ENCODE results near the gene SECISBP2L.
A peak's percentile ranks its signal among the peaks of the same experiment; 100 is the strongest.

Gene SECISBP2L

GRCh38 chr15:49055630-49056029, 9.4 kb upstream of the SECISBP2L start:
- no peak for DNase-seq

- DNase-seq = no peak
Observed at GRCh38 chr15:49052662-49053061, 6.4 kb upstream of the SECISBP2L start.

GRCh38 chr15:49047456-49047855, 1.2 kb upstream of the SECISBP2L start:
- DNase-seq = no peak

GRCh38 chr15:49045751-49046219, 461 bp downstream of the SECISBP2L start:
- peak; percentile 59 for DNase-seq

- DNase-seq = peak; percentile 15
Observed at GRCh38 chr15:49044766-49045606, 1.3 kb downstream of the SECISBP2L start.

GRCh38 chr15:49044002-49044401, 2.2 kb downstream of the SECISBP2L start:
- no peak for DNase-seq

GRCh38 chr15:49042165-49042564, 4.1 kb downstream of the SECISBP2L start:
- no peak for DNase-seq

GRCh38 chr15:49041426-49041825, 4.8 kb downstream of the SECISBP2L start:
- no peak for DNase-seq

- no peak for DNase-seq
Observed at GRCh38 chr15:49040151-49040550, 6.1 kb downstream of the SECISBP2L start.

- no peak for DNase-seq
Observed at GRCh38 chr15:49038382-49038781, 7.9 kb downstream of the SECISBP2L start.

- no peak for DNase-seq
Observed at GRCh38 chr15:49037546-49037940, 8.7 kb downstream of the SECISBP2L start.

GRCh38 chr15:49036650-49037545, 9.3 kb downstream of the SECISBP2L start:
- peak; percentile 61 for DNase-seq

GRCh38 chr15:49035825-49036224, 10.4 kb downstream of the SECISBP2L start:
- DNase-seq = no peak

- peak; percentile 10 for DNase-seq
Observed at GRCh38 chr15:49032601-49033145, 13.6 kb downstream of the SECISBP2L start.

GRCh38 chr15:49031804-49032203, 14.4 kb downstream of the SECISBP2L start:
- no peak for DNase-seq

- no peak for DNase-seq
Observed at GRCh38 chr15:49026700-49027099, 19.5 kb downstream of the SECISBP2L start.

- no peak for DNase-seq
Observed at GRCh38 chr15:49024840-49025239, 21.4 kb downstream of the SECISBP2L start.

GRCh38 chr15:49023354-49023753, 22.9 kb downstream of the SECISBP2L start:
- DNase-seq = no peak

- no peak for DNase-seq
Observed at GRCh38 chr15:49015896-49016295, 30.4 kb downstream of the SECISBP2L start.

GRCh38 chr15:48999314-48999713, 46.9 kb downstream of the SECISBP2L start:
- no peak for DNase-seq

GRCh38 chr15:48996276-48996675, 50.0 kb downstream of the SECISBP2L start:
- DNase-seq = no peak

- no peak for DNase-seq
Observed at GRCh38 chr15:48993380-48993779, 52.9 kb downstream of the SECISBP2L start.

- peak; percentile 49 for DNase-seq
Observed at GRCh38 chr15:48992545-48992944, 53.7 kb downstream of the SECISBP2L start.
